Keratinocyte (primary cell): ENCODE data around the gene VIPR2. TPM values are rescaled to one million over a fixed set of nuclear protein-coding genes. Genes with fewer than 3 reads are reported as not detected.

Source experiments
- DNase-seq: peaks from one replicate; pipeline ENCODE4 v3.0.0-alpha.2; 2011; ENCODE audit warnings: low read depth, missing footprints, low spot score
- FAIRE-seq: peaks from 2 replicates; lab custom pipeline; 2011; peaks lifted over from hg19 to GRCh38; lab: Jason Lieb, UNC
- H2AFZ ChIP-seq: 2 replicates; pipeline ENCODE4 v1.6.0; 2012; ENCODE audit warnings: low read length, control low read depth, inconsistent platforms; ENCODE audit not compliant: control insufficient read depth
- H3K27ac ChIP-seq: 2 replicates; pipeline ENCODE4 v1.5.1; 2011; ENCODE audit warnings: low read length; ENCODE audit not compliant: control insufficient read depth, insufficient read depth
- H3K27me3 ChIP-seq: 3 replicates; pipeline ENCODE4 v1.6.0; 2011; ENCODE audit warnings: low read length; ENCODE audit not compliant: control insufficient read depth, insufficient read depth; ENCODE audit errors: extremely low read depth
- H3K36me3 ChIP-seq, 2 experiments: 2 replicates in 1 of 2; 3 replicates in 1 of 2; pipeline ENCODE4 v1.5.1; 2011; ENCODE audit warnings: low read length in 2 of 2, mild to moderate bottlenecking in 1 of 2; ENCODE audit not compliant: control insufficient read depth in 2 of 2, insufficient read depth in 2 of 2; ENCODE audit errors: extremely low read depth in 1 of 2
- H3K4me1 ChIP-seq: 3 replicates; pipeline ENCODE4 v1.5.1; 2011; ENCODE audit warnings: low read length; ENCODE audit not compliant: control insufficient read depth, insufficient read depth; ENCODE audit errors: extremely low read depth
- H3K4me2 ChIP-seq: 3 replicates; pipeline ENCODE4 v1.6.0; 2011; ENCODE audit warnings: low read depth, low read length; ENCODE audit not compliant: control insufficient read depth, insufficient read depth; ENCODE audit errors: extremely low read depth
- H3K4me3 ChIP-seq, 3 experiments: fragments of 200-600 bp in 1 of 3; sonication (generic) in 1 of 3; 2 replicates in 2 of 3; 3 replicates in 1 of 3; pipeline ENCODE4 v1.5.1; 2011 to 2016; ENCODE audit warnings: low read length in 3 of 3, mild to moderate bottlenecking in 3 of 3, control low read depth in 2 of 3, inconsistent platforms in 1 of 3, low read depth in 1 of 3, mixed read lengths in 1 of 3, mixed run types in 1 of 3, moderate library complexity in 1 of 3; ENCODE audit not compliant: control insufficient read depth in 2 of 3, insufficient read depth in 2 of 3; ENCODE audit errors: extremely low read depth in 1 of 3
- H3K79me2 ChIP-seq: 2 replicates; pipeline ENCODE4 v1.6.0; 2012; ENCODE audit warnings: low read length; ENCODE audit not compliant: control insufficient read depth, insufficient read depth
- H3K9ac ChIP-seq: 3 replicates; pipeline ENCODE4 v1.6.0; 2011; ENCODE audit warnings: low read length; ENCODE audit not compliant: control insufficient read depth, insufficient read depth; ENCODE audit errors: extremely low read depth
- H3K9me1 ChIP-seq: 3 replicates; pipeline ENCODE4 v1.6.0; 2011; ENCODE audit warnings: low read length; ENCODE audit not compliant: control insufficient read depth, insufficient read depth; ENCODE audit errors: extremely low read depth
- H3K9me3 ChIP-seq: 2 replicates; pipeline ENCODE4 v1.5.1; 2012; ENCODE audit warnings: low read depth, low read length; ENCODE audit not compliant: control insufficient read depth
- H4K20me1 ChIP-seq: 3 replicates; pipeline ENCODE4 v1.6.0; 2011; ENCODE audit warnings: low read length; ENCODE audit not compliant: control insufficient read depth, insufficient read depth; ENCODE audit errors: extremely low read depth
- EZH2 ChIP-seq: IDR thresholded peaks from one replicate; pipeline ENCODE4 v1.6.1; 2012; ENCODE audit warnings: inconsistent platforms, mild to moderate bottlenecking, low read length, moderate library complexity
- dilution Hi-C: fragments of 300-500 bp; cut with MboI; formaldehyde crosslinking; loops from one replicate; pipeline ENCODE4 v1.7.0; 2020; ENCODE audit warnings: low sequenced_read_pairs; ENCODE audit not compliant: extremely low pct_ligation_motif_present
- polyA plus RNA-seq, 5 experiments: library from polyadenylated mRNA; depleted of rRNA in 3 of 5; stranded (reverse) in 3 of 5; stranded (forward) in 1 of 5; unstranded in 1 of 5; fragments of >200 nt; gene quantifications; 1 replicate in 1 of 5; 2 replicates in 3 of 5; 3 replicates in 1 of 5; pipeline versions ENCODE4 v1.2.1 to v1.2.3, GENCODE V29; 2011 to 2012; ENCODE audit warnings: missing spikeins in 2 of 5, low read depth in 1 of 5, low replicate concordance in 1 of 5
- TF ChIP-seq, protein P1 (sequence below), 3 experiments: IDR thresholded peaks in 1 of 3; conservative IDR thresholded peaks in 1 of 3; optimal IDR thresholded peaks in 1 of 3; 2 replicates in 2 of 3; 3 replicates in 1 of 3; pipeline versions ENCODE3 to v1.5.1; 2011; ENCODE audit warnings: low read length in 3 of 3, mild to moderate bottlenecking in 3 of 3, moderate library complexity in 2 of 3, control low read depth in 1 of 3, inconsistent platforms in 1 of 3; ENCODE audit not compliant: insufficient read depth in 2 of 3; ENCODE audit errors: extremely low read depth in 1 of 3

Gene VIPR2
- polyA plus RNA-seq, 1 donor (not counting 4 experiments of a cell fraction or from before 2014, with no cell fraction given), result not detected

DNA sequence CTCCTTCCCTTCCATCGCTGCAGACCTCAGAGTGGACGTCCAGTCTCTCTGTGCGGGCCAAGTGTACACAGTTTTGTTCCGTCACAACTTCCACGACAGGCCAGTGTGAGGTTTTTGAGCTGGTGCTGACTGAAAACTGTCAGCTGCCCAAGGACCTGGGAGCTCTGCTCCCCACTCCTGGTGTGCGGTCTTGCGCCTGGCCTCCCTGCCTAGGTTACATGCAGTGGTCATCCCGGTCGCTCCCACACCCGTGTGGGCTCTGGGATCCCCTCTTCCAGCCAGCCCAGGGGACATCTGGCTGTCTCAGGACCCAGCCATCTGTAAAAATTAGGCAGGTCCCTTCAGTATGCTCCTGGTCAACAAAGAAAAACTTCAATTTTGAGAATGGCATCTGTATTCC, 127.5 kb downstream of the VIPR2 start:
- Histone ChIP-seq H3K27me3 (no peaks in the 10 kb centered on the region), H3K79me2 (no peaks in the 10 kb centered on the region), H3K9me1 (no peaks in the 10 kb centered on the region), H3K4me1 (no peaks in the 10 kb centered on the region), H3K36me3 (no peaks in the 10 kb centered on the region), H3K9ac (no peak overlapping the region), H3K9me3 (no peaks in the 10 kb centered on the region), H3K4me2 (no peak overlapping the region), H2AFZ (no peak overlapping the region), H3K27ac (no peak overlapping the region), H3K4me3 (no peak overlapping the region), H4K20me1 (no peaks in the 10 kb centered on the region)
- TF ChIP-seq, protein P1, sequence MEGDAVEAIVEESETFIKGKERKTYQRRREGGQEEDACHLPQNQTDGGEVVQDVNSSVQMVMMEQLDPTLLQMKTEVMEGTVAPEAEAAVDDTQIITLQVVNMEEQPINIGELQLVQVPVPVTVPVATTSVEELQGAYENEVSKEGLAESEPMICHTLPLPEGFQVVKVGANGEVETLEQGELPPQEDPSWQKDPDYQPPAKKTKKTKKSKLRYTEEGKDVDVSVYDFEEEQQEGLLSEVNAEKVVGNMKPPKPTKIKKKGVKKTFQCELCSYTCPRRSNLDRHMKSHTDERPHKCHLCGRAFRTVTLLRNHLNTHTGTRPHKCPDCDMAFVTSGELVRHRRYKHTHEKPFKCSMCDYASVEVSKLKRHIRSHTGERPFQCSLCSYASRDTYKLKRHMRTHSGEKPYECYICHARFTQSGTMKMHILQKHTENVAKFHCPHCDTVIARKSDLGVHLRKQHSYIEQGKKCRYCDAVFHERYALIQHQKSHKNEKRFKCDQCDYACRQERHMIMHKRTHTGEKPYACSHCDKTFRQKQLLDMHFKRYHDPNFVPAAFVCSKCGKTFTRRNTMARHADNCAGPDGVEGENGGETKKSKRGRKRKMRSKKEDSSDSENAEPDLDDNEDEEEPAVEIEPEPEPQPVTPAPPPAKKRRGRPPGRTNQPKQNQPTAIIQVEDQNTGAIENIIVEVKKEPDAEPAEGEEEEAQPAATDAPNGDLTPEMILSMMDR (optimal IDR thresholded peaks at IDR 0.05 in 1 of 3, IDR thresholded peaks at IDR 0.05 in 1 of 3, conservative IDR thresholded peaks at IDR 0.05 in 1 of 3; ENCODE audit: extremely low read depth in 1 of 3, insufficient read depth in 2 of 3, low read length in 3 of 3), result no peak
- no peak for TF ChIP-seq EZH2
- DNase-seq, result no peak
- no peak for FAIRE-seq
- dilution Hi-C loops, result no loop called here

DNA sequence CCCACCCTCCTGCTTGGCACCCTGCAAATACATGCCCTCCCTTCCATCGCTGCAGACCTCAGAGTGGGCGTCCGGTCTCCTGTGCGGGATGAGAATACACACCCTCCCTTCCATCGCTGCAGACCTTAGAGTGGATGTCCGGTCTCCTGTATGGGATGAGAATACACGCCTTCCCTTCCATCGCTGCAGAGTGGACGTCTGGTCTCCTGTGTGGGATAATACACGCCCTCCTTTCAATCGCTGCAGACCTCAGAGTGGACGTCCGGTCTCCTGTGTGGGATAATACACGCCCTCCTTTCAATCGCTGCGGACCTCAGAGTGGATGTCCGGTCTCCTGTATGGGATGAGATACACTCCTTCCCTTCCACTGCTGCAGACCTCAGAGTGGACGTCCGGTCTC, 128.1 kb downstream of the VIPR2 start:
- dilution Hi-C loops, result no loop called here
- no peaks in the 10 kb centered on the region for H3K79me2 ChIP-seq
- TF ChIP-seq EZH2, result no peak
- TF ChIP-seq, protein P1 (optimal IDR thresholded peaks at IDR 0.05 in 1 of 3, IDR thresholded peaks at IDR 0.05 in 1 of 3, conservative IDR thresholded peaks at IDR 0.05 in 1 of 3; ENCODE audit: extremely low read depth in 1 of 3, insufficient read depth in 2 of 3, low read length in 3 of 3), result no peak
- H3K9me1 ChIP-seq, result no peaks in the 10 kb centered on the region
- DNase-seq, result no peak
- no peak overlapping the region for H2AFZ ChIP-seq
- H3K27ac ChIP-seq, result no peak overlapping the region
- no peak for FAIRE-seq
- no peaks in the 10 kb centered on the region for H3K4me1 ChIP-seq
- H3K9ac ChIP-seq, result no peak overlapping the region
- no peaks in the 10 kb centered on the region for H4K20me1 ChIP-seq
- H3K4me3 ChIP-seq, result no peak overlapping the region
- no peaks in the 10 kb centered on the region for H3K27me3 ChIP-seq
- H3K36me3 ChIP-seq, result no peaks in the 10 kb centered on the region
- H3K4me2 ChIP-seq, result no peak overlapping the region
- H3K9me3 ChIP-seq, result no peaks in the 10 kb centered on the region
